Upper lobe of left lung (tissue), 6 donors: ENCODE data around the gene LILRB3. TPM values are rescaled to one million over a fixed set of nuclear protein-coding genes. Genes with fewer than 3 reads are reported as not detected.
"Not testable (repeated sequence)": the region's sequence is repeated elsewhere in the genome, so short reads cannot be mapped to it uniquely, and the experiment has no call there.

ENCODE experiments used
- ATAC-seq, 2 donors: fragments of 200-7000 bp; cut with Tn5 transposase; one replicate each; pipeline ENCODE4 v1.9.1; 2022; ENCODE audit warnings: mild to moderate bottlenecking in 2 of 2, moderate library complexity in 2 of 2; ENCODE audit not compliant: low FRiP score in 2 of 2
- DNase-seq, 2 donors: peaks; one replicate each; pipeline ENCODE4 v3.0.0-alpha.2; 2019 to 2020
- H3K27ac ChIP-seq, 4 donors: fragments of 200-600 bp; sonication (generic); one replicate each; pipeline ENCODE4 v1.5.1; 2016 to 2019
- H3K27me3 ChIP-seq, 4 donors: fragments of 200-600 bp; sonication (generic); one replicate each; pipeline ENCODE4 v1.5.1; 2017 to 2019
- H3K36me3 ChIP-seq, 4 donors: fragments of 200-600 bp; sonication (generic); one replicate each; pipeline ENCODE4 v1.5.1; 2016 to 2019
- H3K4me1 ChIP-seq, 4 donors: fragments of 200-600 bp; sonication (generic); one replicate each; pipeline ENCODE4 v1.5.1; 2018 to 2019
- H3K4me3 ChIP-seq, 4 donors: fragments of 200-600 bp; sonication (generic); one replicate each; pipeline ENCODE4 v1.5.1; 2017 to 2019; ENCODE audit warnings: mild to moderate bottlenecking in 2 of 4, moderate library complexity in 1 of 4
- H3K9me3 ChIP-seq, 4 donors: fragments of 200-600 bp; sonication (generic); one replicate each; pipeline ENCODE4 v1.5.1; 2018 to 2019
- EP300 ChIP-seq, 4 donors: sonication (generic); formaldehyde crosslinking; IDR thresholded peaks; one replicate each; pipeline ENCODE4 v1.5.1; 2017; ENCODE audit warnings: antibody characterized with exemption in 4 of 4, control low read depth in 2 of 4
- POLR2A ChIP-seq, 4 donors: fragments of 450-650 bp; IDR thresholded peaks; one replicate each; pipeline ENCODE4 v1.5.1; 2016 to 2017; ENCODE audit warnings: antibody characterized with exemption in 4 of 4, mild to moderate bottlenecking in 2 of 4
- POLR2AphosphoS5 ChIP-seq, 2 donors: sonication (generic); formaldehyde crosslinking; IDR thresholded peaks; one replicate each; pipeline ENCODE4 v1.5.1; 2017; ENCODE audit warnings: antibody characterized with exemption in 2 of 2
- WGBS, 2 donors: methylation state at CpG; one replicate each; pipeline ENCODE4 v1.1.5; 2017 to 2018; 5-methylcytosine and 5-hydroxymethylcytosine counted together
- total RNA-seq, 6 donors: library from RNA; depleted of rRNA in 4 of 6; stranded (reverse); fragments of >200 nt in 4 of 6; gene quantifications; one replicate each; pipeline versions ENCODE4 v1.1.0 to v1.2.1, GENCODE V29; 2016 to 2021
- TF ChIP-seq, protein P1 (sequence below), 6 experiments: fragments of 450-650 bp in 4 of 6; fragments of 200-600 bp in 2 of 6; sonication (generic) in 2 of 6; IDR thresholded peaks; one replicate each; pipeline ENCODE4 v1.5.1; 2016 to 2019; ENCODE audit warnings: antibody characterized with exemption in 6 of 6
- donor health status: DM: no; HTN: no; CAD: no; lungs with moderate emphysema.
- donor health status: DM: no; HTN: yes; CAD: no; lungs with severe emphysema.

The LILRB3 gene
- total RNA-seq, 6 donors from 2014 or later: 43.4 to 106 (median 70.7) TPM

DNA sequence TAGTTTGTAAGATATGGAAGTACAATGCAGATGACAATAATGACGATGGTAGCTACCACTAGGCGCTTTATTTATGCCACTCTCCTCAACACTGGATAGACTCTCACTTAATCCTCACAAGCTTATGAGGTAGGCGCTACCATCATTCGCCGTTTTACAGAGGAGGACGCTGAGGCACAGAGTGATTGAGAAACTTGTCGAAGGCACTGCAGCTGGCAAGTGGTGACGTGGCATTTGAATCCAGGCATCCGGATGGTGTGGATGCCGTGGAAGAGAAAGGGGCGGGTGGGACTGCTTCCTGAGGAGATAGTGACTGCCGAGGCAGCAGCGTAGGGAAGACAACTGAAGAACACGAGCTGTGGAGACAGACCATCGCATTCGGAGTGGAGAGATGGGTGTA, 23.4 kb downstream of the LILRB3 start:
- H3K36me3 ChIP-seq: peaks cover 0 to 37% (median 30%) of the 10 kb centered on the region in 4 donors
- DNase-seq (no peak), ATAC-seq (no peak)
- TF ChIP-seq POLR2A (IDR thresholded peaks at IDR 0.05) (no peak), EP300 (IDR thresholded peaks at IDR 0.05) (no peak)
- TF ChIP-seq, protein P1, sequence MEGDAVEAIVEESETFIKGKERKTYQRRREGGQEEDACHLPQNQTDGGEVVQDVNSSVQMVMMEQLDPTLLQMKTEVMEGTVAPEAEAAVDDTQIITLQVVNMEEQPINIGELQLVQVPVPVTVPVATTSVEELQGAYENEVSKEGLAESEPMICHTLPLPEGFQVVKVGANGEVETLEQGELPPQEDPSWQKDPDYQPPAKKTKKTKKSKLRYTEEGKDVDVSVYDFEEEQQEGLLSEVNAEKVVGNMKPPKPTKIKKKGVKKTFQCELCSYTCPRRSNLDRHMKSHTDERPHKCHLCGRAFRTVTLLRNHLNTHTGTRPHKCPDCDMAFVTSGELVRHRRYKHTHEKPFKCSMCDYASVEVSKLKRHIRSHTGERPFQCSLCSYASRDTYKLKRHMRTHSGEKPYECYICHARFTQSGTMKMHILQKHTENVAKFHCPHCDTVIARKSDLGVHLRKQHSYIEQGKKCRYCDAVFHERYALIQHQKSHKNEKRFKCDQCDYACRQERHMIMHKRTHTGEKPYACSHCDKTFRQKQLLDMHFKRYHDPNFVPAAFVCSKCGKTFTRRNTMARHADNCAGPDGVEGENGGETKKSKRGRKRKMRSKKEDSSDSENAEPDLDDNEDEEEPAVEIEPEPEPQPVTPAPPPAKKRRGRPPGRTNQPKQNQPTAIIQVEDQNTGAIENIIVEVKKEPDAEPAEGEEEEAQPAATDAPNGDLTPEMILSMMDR (IDR thresholded peaks at IDR 0.05): no peak
- peaks cover 34 to 41% (median 39%) of the 10 kb centered on the region in 4 donors for H3K4me1 ChIP-seq
- 86 to 90% methylated on average over 16 of the region's 16 CpGs for WGBS, 2 donors
- no peak overlapping the region for H3K4me3 ChIP-seq
- peak overlapping the region in 1 of 4 donors; percentile 95 for H3K27ac ChIP-seq
- H3K27me3 ChIP-seq: no peaks in the 10 kb centered on the region
- no peaks in the 10 kb centered on the region for H3K9me3 ChIP-seq

DNA sequence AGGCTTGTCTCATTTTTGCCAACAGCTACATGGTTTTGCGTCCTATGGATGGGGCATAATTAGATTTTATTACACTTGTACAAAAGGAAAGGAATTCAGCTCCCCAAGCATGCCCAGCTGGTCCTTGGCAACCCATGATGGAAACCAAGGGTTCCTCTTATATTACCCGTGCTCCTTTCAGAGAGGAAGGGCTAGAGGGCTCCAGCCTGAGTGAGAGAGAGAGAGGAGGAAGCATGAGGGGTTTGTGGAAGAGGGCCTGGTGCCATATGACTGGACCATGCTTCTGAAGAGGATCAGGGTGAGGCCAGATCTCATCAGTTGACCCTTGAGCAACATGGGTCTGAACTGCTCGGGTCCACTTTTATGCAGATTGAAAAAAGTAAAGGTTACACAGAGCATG, 25.7 kb downstream of the LILRB3 start:
- H3K27me3 ChIP-seq: no peaks in the 10 kb centered on the region
- H3K4me1 ChIP-seq: peaks cover 17 to 30% (median 19%) of the 10 kb centered on the region in 4 donors
- H3K9me3 ChIP-seq: no peaks in the 10 kb centered on the region
- TF ChIP-seq, protein P1 (IDR thresholded peaks at IDR 0.05): no peak
- TF ChIP-seq POLR2A (IDR thresholded peaks at IDR 0.05): no peak
- no peak for TF ChIP-seq EP300 (IDR thresholded peaks at IDR 0.05)
- no peak for TF ChIP-seq POLR2AphosphoS5 (IDR thresholded peaks at IDR 0.05)
- peaks cover 0 to 28% (median 20%) of the 10 kb centered on the region in 4 donors for H3K36me3 ChIP-seq
- 74 to 78% methylated on average over 3 of the region's 3 CpGs for WGBS, 2 donors
- no peak overlapping the region for H3K4me3 ChIP-seq
- no peak overlapping the region for H3K27ac ChIP-seq
- ATAC-seq (no peak), DNase-seq (no peak)

DNA sequence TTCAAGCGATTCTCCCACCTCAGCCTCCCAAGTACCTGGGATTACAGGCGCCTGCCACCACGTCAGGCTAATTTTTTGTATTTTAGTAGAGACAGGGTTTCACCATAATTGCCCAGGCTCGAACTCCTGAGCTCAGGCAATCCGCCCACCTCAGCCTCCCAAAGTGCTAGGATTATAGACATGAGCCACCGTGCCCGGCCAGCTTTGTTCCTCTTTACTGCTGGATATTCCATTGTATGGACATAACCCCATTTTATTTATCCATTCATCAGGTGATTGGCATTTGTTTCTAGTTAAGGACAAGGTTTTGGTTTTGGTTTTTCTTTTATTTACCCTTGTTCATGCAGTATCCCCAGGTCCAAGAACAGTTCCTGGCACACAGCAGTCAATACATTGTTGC, 26.3 kb downstream of the LILRB3 start:
- Histone ChIP-seq H3K36me3 (peaks cover 0 to 22% (median 14%) of the 10 kb centered on the region in 4 donors), H3K4me1 (peaks cover 16 to 30% (median 19%) of the 10 kb centered on the region in 4 donors), H3K4me3 (no peak overlapping the region), H3K27me3 (no peaks in the 10 kb centered on the region), H3K9me3 (no peaks in the 10 kb centered on the region), H3K27ac (no peak overlapping the region)
- ATAC-seq (no peak), DNase-seq (no peak)
- 95 to 96% methylated on average over 7 of the region's 7 CpGs for WGBS, 2 donors
- TF ChIP-seq POLR2A (IDR thresholded peaks at IDR 0.05) (no peak), EP300 (IDR thresholded peaks at IDR 0.05) (no peak), POLR2AphosphoS5 (IDR thresholded peaks at IDR 0.05) (no peak)
- TF ChIP-seq, protein P1 (IDR thresholded peaks at IDR 0.05): no peak

DNA sequence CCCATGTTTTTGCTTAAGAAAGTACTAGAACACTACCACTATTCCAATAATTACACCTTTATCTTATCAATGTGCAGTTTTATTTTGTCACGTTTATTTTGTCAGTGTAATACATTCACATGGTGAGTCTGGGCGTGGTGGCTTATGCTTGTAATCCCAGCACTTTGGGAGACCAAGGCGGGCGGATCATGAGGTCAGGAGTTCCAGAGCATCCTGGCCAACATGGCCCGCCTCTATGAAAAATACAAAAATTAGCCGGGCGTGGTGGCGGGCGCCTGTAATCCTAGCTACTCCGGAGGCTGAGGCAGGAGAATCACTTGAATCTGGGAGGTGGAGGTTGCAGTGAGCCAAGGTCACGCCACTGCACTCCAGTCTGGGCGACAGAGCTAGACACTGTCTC, 28.3 kb downstream of the LILRB3 start:
- not testable (repeated sequence) for H3K9me3 ChIP-seq

DNA sequence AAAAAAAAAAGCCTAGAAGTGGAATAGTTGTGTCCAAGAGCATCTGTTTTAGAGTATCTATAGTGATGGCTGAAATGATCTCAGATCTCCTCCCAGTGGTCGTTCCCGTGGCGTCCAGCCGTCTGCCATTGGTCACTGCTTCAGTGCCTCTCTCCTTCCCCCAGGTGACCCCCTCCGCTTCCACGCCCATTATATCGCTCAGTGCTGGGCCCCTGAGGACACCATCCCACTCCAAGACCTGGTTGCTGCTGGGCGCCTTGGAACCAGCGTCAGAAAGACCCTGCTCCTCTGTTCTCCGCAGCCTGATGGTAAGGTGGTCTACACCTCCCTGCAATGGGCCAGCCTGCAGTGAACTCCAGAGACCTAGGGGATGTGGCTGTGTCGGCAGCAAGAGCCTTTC, 29.8 kb downstream of the LILRB3 start:
- Histone ChIP-seq H3K36me3 (peaks cover 0 to 20% (median 14%) of the 10 kb centered on the region in 4 donors), H3K27me3 (no peaks in the 10 kb centered on the region), H3K27ac (peak overlapping the region in 1 of 4 donors; percentile 99), H3K4me3 (no peak overlapping the region), H3K4me1 (peaks cover 18 to 31% (median 20%) of the 10 kb centered on the region in 4 donors), H3K9me3 (no peaks in the 10 kb centered on the region)
- TF ChIP-seq POLR2A (IDR thresholded peaks at IDR 0.05) (no peak), POLR2AphosphoS5 (IDR thresholded peaks at IDR 0.05) (no peak), EP300 (IDR thresholded peaks at IDR 0.05) (no peak)
- TF ChIP-seq, protein P1 (IDR thresholded peaks at IDR 0.05): no peak
- DNase-seq (no peak), ATAC-seq (no peak)
- 91 to 95% methylated on average over 11 of the region's 11 CpGs for WGBS, 2 donors

More for the DNA sequence above, 28.3 kb downstream of the LILRB3 start:
- not testable (repeated sequence) for H3K27me3 ChIP-seq, H3K4me3 ChIP-seq, DNase-seq, ATAC-seq, H3K27ac ChIP-seq
- 91 to 94% methylated on average over 12 of the region's 12 CpGs for whole genome bisulfite sequencing, 2 donors
- H3K36me3 ChIP-seq: peaks cover 0 to 20% (median 14%) of the 10 kb centered on the region in 4 donors
- H3K4me1 ChIP-seq: peaks cover 9 to 20% (median 11%) of the 10 kb centered on the region in 4 donors
